Mucosa of stomach (tissue), 1 donor: ENCODE results near the gene STK24.
A peak's percentile ranks its signal among the peaks of the same experiment; 100 is the strongest.
"Not testable (repeated sequence)": the region's sequence is repeated elsewhere in the genome, so short reads cannot be mapped to it uniquely, and the experiment has no call there.

Experiments used
- H3K27me3 ChIP-seq: one replicate; pipeline ENCODE4 v1.7.0; 2013; ENCODE audit warnings: mild to moderate bottlenecking, low read length; ENCODE audit not compliant: control insufficient read depth, insufficient read depth
- H3K36me3 ChIP-seq: one replicate; pipeline ENCODE4 v1.7.0; 2013; ENCODE audit warnings: low read length; ENCODE audit not compliant: control insufficient read depth, insufficient read depth
- H3K4me1 ChIP-seq: one replicate; pipeline ENCODE4 v1.7.0; 2013; ENCODE audit warnings: mild to moderate bottlenecking, low read length; ENCODE audit not compliant: control insufficient read depth, insufficient read depth
- H3K4me3 ChIP-seq: one replicate; pipeline ENCODE4 v1.7.0; 2013; ENCODE audit warnings: low read length
- H3K9ac ChIP-seq: one replicate; pipeline ENCODE4 v1.7.0; 2013; ENCODE audit warnings: mild to moderate bottlenecking, low read length, moderate library complexity
- H3K9me3 ChIP-seq: one replicate; pipeline ENCODE4 v1.7.0; 2013; ENCODE audit warnings: mild to moderate bottlenecking, low read length, moderate library complexity; ENCODE audit not compliant: control insufficient read depth
- donor health status: Pancreatic carcinoma.

STK24 gene

GRCh38 chr13:98580420-98580819, 3.5 kb upstream of the STK24 start:
- no peaks in the 10 kb centered on the region for H3K36me3 ChIP-seq
- no peaks in the 10 kb centered on the region for H3K9me3 ChIP-seq
- H3K27me3 ChIP-seq: no peaks in the 10 kb centered on the region
- H3K9ac ChIP-seq: no peak overlapping the region
- peaks cover 34% of the 10 kb centered on the region for H3K4me1 ChIP-seq
- no peak overlapping the region for H3K4me3 ChIP-seq

GRCh38 chr13:98577836-98578285, 954 bp upstream of the STK24 start:
- Histone ChIP-seq H3K9me3 (no peaks in the 10 kb centered on the region), H3K27me3 (no peaks in the 10 kb centered on the region), H3K9ac (peak overlapping the region; percentile 95), H3K4me3 (peak overlapping the region; percentile 62), H3K4me1 (peaks cover 24% of the 10 kb centered on the region), H3K36me3 (no peaks in the 10 kb centered on the region)

GRCh38 chr13:98576200-98576945, 534 bp downstream of the STK24 start:
- H3K36me3 ChIP-seq: no peaks in the 10 kb centered on the region
- H3K9ac ChIP-seq: peak overlapping the region; percentile 86
- H3K4me1 ChIP-seq: peaks cover 26% of the 10 kb centered on the region
- H3K9me3 ChIP-seq: no peaks in the 10 kb centered on the region
- peak overlapping the region; percentile 65 for H3K4me3 ChIP-seq
- no peaks in the 10 kb centered on the region for H3K27me3 ChIP-seq

- Histone ChIP-seq H3K4me3 (peak overlapping the region; percentile 65), H3K9me3 (no peaks in the 10 kb centered on the region), H3K4me1 (peaks cover 27% of the 10 kb centered on the region), H3K36me3 (no peaks in the 10 kb centered on the region), H3K27me3 (no peaks in the 10 kb centered on the region), H3K9ac (peak overlapping the region; percentile 86)
Measured at GRCh38 chr13:98575904-98576199, 1.1 kb downstream of the STK24 start.

- Histone ChIP-seq H3K4me1 (peaks cover 33% of the 10 kb centered on the region), H3K9me3 (no peaks in the 10 kb centered on the region), H3K27me3 (no peaks in the 10 kb centered on the region), H3K36me3 (no peaks in the 10 kb centered on the region), H3K9ac (peak overlapping the region; percentile 86), H3K4me3 (peak overlapping the region; percentile 65)
Measured at GRCh38 chr13:98575009-98575903, 1.7 kb downstream of the STK24 start.

- Histone ChIP-seq H3K4me3 (no peak overlapping the region), H3K27me3 (no peaks in the 10 kb centered on the region), H3K9me3 (no peaks in the 10 kb centered on the region), H3K9ac (peak overlapping the region; percentile 30), H3K36me3 (no peaks in the 10 kb centered on the region), H3K4me1 (peaks cover 40% of the 10 kb centered on the region)
Measured at GRCh38 chr13:98571955-98572662, 4.8 kb downstream of the STK24 start.

GRCh38 chr13:98570929-98571372, 6.0 kb downstream of the STK24 start:
- H3K9ac ChIP-seq: peak overlapping the region; percentile 48
- H3K36me3 ChIP-seq: no peaks in the 10 kb centered on the region
- H3K4me3 ChIP-seq: peak overlapping the region; percentile 24
- H3K4me1 ChIP-seq: peaks cover 51% of the 10 kb centered on the region
- no peaks in the 10 kb centered on the region for H3K27me3 ChIP-seq
- H3K9me3 ChIP-seq: no peaks in the 10 kb centered on the region

GRCh38 chr13:98569494-98570367, 7.2 kb downstream of the STK24 start:
- H3K36me3 ChIP-seq, H3K9ac ChIP-seq, H3K27me3 ChIP-seq, H3K9me3 ChIP-seq, H3K4me3 ChIP-seq: not testable (repeated sequence)
- peaks cover 63% of the 10 kb centered on the region for H3K4me1 ChIP-seq

- Histone ChIP-seq H3K27me3 (no peaks in the 10 kb centered on the region), H3K4me3 (no peak overlapping the region), H3K9me3 (no peaks in the 10 kb centered on the region), H3K9ac (no peak overlapping the region), H3K4me1 (peaks cover 70% of the 10 kb centered on the region), H3K36me3 (no peaks in the 10 kb centered on the region)
Measured at GRCh38 chr13:98568918-98569317, 8.0 kb downstream of the STK24 start.

- Histone ChIP-seq H3K36me3 (no peaks in the 10 kb centered on the region), H3K9me3 (no peaks in the 10 kb centered on the region), H3K4me1 (peaks cover 65% of the 10 kb centered on the region), H3K27me3 (no peaks in the 10 kb centered on the region), H3K9ac (no peak overlapping the region), H3K4me3 (no peak overlapping the region)
Measured at GRCh38 chr13:98567140-98567539, 9.8 kb downstream of the STK24 start.
